ENCODE measurements around the gene MFSD6L.

DNA sequence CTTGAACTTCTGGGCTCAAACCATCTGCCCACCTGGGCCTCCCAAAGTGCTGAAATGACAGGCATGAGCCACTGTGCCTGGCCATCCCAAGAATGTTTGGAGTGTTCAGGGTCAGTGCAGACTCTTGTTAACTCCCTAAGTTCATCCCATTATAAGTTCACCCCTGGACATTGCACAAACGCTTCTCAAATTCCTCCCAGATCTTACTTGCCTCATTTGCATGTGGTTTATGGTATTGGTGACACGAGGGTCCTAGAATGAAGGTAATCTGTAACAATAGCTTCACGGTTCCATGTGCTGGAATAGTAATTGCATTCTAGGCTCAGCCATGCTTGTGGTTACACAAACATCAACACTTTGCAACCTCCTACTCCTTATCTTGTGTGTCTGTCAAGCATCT is 49.5 kb downstream of the MFSD6L start:
- TF ChIP-seq EZH2 (IDR thresholded peaks at IDR 0.05; ENCODE audit: insufficient read depth, poor library complexity, severe bottlenecking) (no peak), EZH2phosphoT487 (IDR thresholded peaks at IDR 0.05; ENCODE audit: insufficient read depth, low read depth) (no peak)

Data from GM23248 (cell line).